GM12801 (cell line): ENCODE results near the gene UBE2S.

Source experiments
- CTCF ChIP-seq: IDR thresholded peaks from one replicate; pipeline ENCODE4 v1.5.1; 2011; ENCODE audit warnings: control low read depth; ENCODE audit not compliant: insufficient read length; ENCODE audit errors: extremely low read depth

Gene UBE2S

GRCh38 chr19:55382013-55382412 is 25.6 kb downstream of the UBE2S start:
- no peak for TF ChIP-seq CTCF

GRCh38 chr19:55379174-55379573 is 28.4 kb downstream of the UBE2S start:
- TF ChIP-seq CTCF: no peak

GRCh38 chr19:55377356-55378131 is 30.0 kb downstream of the UBE2S start:
- TF ChIP-seq CTCF: no peak

GRCh38 chr19:55376241-55376933 is 31.2 kb downstream of the UBE2S start, which contains the start of gene TMEM190:
TMEM190 (plus strand) TSS chr19:55376826; CDS start chr19:55376854, 28 bp downstream.
- no peak for TF ChIP-seq CTCF

- no peak for TF ChIP-seq CTCF
These were observed 33.4 kb downstream of the UBE2S start for GRCh38 chr19:55373993-55374757.

- TF ChIP-seq CTCF: no peak
These were observed 34.1 kb downstream of the UBE2S start for GRCh38 chr19:55373306-55373992.
